IPS-NIHi7 (cell line): Measurements from ENCODE around the gene CSN3.
"Not testable (repeated sequence)": the region's sequence is repeated elsewhere in the genome, so short reads cannot be mapped to it uniquely, and the experiment has no call there.

Source experiments
- DNase-seq: peaks from one replicate; pipeline ENCODE4 v3.0.0; 2012; ENCODE audit warnings: mixed read lengths; ENCODE audit errors: extremely low spot score

Gene CSN3

DNA sequence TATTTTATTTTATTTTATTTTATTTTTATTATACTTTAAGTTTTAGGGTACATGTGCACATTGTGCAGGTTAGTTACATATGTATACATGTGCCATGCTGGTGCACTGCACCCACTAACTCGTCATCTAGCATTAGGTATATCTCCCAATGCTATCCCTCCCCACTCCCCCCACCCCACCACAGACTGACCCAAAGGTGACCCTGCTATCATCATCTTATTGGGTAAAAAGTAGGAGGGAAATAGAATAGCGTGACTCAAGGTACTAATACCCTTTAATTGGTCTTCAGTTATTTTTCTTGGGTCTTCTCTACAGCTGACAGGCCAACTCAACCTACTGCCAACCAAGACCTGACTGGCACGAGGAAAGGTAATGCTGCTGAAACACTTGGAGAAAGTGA, at the start of gene CSN3:
CSN3 (plus strand) TSS at position 301 of the 400 bp plus-strand sequence. CDS start 2,223 bp downstream, outside the sequence.
- DNase-seq: not testable (repeated sequence)

GRCh38 chr4:70192895-70193294, 49.5 kb upstream of the CSN3 start:
- DNase-seq: no peak

- no peak for DNase-seq
Measured at GRCh38 chr4:70195425-70195824, 47.0 kb upstream of the CSN3 start, which contains the start of gene ODAM. TSS of gene ODAM (plus strand) at chr4:70195725. CDS start at chr4:70196544, 819 bp downstream.

GRCh38 chr4:70196857-70197256, 45.5 kb upstream of the CSN3 start:
- DNase-seq: no peak

- DNase-seq: peak; percentile 14
Measured at GRCh38 chr4:70197842-70198241, 44.6 kb upstream of the CSN3 start.

- no peak for DNase-seq
Measured at GRCh38 chr4:70203601-70204000, 38.8 kb upstream of the CSN3 start.

- DNase-seq: not testable (repeated sequence)
Measured at GRCh38 chr4:70212752-70213151, 29.6 kb upstream of the CSN3 start.

DNA sequence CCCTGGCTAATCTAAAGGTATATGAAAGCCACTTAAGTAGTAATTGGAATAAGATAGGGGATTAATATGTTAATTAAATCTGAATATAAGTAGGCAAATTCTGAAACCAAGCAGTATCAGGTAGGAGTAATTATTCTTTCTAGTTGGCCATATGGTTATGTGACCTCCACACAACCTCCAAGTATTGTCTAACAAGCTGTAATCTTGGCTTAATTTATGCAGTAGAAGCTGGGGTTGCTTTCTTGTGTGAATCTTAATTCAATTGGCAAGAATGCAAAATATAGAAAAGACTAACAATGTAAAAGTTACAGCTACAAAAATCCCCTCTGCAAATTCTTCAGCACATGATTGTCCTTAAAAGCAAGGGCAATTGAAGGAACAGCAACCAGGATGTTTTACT, 26.3 kb upstream of the CSN3 start:
- DNase-seq: not testable (repeated sequence)

DNA sequence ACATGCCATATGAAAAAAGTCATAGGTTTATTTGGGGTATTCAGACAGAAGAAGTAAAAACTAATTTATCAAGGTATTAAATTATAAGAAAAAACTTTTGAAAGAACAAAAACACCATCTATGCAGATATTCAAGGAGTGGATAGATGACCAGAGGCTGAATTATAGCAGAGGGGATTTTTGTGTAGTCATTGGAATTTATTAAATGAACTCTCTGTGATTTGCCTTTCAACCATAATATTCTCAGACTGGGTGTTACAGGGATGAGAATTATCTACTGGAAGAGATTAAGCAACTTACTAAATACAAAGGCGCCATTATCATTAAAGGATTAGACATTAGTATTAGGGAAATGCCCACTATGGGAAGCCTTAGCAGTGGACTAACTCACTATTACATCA, 25.8 kb upstream of the CSN3 start:
- DNase-seq: not testable (repeated sequence)

DNA sequence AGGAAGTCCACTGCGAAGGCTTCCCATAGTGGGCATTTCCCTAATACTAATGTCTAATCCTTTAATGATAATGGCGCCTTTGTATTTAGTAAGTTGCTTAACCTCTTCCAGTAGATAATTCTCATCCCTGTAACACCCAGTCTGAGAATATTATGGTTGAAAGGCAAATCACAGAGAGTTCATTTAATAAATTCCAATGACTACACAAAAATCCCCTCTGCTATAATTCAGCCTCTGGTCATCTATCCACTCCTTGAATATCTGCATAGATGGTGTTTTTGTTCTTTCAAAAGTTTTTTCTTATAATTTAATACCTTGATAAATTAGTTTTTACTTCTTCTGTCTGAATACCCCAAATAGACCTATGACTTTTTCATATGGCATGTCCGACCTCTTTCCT, 21.0 kb upstream of the CSN3 start:
- DNase-seq: not testable (repeated sequence)

DNA sequence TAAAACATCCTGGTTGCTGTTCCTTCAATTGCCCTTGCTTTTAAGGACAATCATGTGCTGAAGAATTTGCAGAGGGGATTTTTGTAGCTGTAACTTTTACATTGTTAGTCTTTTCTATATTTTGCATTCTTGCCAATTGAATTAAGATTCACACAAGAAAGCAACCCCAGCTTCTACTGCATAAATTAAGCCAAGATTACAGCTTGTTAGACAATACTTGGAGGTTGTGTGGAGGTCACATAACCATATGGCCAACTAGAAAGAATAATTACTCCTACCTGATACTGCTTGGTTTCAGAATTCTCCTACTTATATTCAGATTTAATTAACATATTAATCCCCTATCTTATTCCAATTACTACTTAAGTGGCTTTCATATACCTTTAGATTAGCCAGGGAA, 20.6 kb upstream of the CSN3 start:
- not testable (repeated sequence) for DNase-seq

DNA sequence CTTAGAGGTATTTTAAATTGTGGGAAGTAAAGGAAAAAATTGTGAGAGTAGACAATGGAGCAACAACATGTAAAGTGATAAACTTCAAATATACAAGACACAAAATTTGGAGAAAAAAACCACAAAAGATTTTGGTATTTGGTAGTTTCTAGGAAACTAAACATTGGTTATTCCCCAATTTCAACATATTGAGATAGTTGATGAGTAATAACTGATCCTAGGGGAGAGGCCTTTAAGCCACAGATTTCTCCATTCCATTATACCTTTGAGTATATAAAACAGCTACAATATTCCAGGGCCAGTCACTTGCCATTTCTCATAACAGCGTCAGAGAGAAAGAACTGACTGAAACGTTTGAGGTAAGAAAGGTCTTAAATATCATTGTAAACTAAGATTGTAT, 16.6 kb upstream of the CSN3 start, which contains the start of gene FDCSP:
FDCSP (plus strand) TSS at position 301 of the 400 bp plus-strand sequence. CDS start 5,071 bp downstream, outside the sequence.
- no peak for DNase-seq

DNA sequence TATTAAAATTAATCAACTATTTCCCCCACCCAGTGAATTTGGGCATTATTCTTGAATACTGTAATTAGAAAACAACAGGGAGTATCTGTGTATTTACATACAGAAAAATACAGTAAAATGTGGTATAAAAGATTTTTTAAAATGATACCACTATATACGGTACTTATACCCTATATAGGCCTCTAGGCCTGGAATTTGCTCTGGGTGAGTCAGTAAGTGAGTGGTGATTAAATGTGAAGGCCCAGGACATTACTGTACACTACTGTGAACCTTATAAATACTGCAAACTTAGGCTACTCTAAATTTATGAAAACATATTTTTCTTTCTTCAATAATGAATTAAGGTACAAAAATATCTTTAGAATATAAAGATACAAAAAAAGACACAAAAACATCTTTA, 6.3 kb upstream of the CSN3 start:
- no peak for DNase-seq

- no peak for DNase-seq
Measured at GRCh38 chr4:70239131-70239883, 3.1 kb upstream of the CSN3 start.

DNA sequence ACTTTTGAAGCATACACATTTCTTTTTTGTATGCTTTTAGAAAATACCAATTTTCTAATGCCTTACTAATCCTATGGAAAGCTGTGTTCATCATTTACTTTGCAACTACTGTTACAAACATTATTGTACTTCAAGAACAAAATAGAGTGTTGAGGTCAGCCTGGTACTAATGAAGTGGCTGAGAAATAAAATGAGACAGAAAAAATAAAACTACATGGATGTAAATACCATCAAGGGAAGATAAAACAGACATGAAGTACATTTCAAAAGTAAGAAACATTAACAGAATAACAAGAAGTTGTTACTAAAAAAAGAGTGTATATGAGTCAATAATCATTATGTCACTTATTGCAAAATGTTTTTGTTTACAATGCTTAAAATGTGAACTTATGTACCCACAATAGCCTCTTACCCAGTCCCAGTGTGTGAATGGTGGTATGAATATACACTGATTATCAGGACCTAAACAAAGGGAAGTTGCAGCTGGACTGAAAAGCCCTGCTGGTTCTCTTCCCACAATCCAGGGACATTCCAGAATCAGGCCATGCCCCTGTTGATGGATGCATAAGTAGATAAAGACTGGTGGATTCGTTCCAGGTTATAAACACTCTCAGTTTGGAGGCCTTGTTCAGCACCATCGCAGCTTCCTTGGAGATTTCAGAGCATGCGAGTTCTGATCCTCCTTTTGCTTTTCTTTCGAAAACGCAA, 2.4 kb upstream of the CSN3 start:
- DNase-seq: peak; percentile 8

GRCh38 chr4:70243091-70243490, 694 bp downstream of the CSN3 start:
- no peak for DNase-seq

DNA sequence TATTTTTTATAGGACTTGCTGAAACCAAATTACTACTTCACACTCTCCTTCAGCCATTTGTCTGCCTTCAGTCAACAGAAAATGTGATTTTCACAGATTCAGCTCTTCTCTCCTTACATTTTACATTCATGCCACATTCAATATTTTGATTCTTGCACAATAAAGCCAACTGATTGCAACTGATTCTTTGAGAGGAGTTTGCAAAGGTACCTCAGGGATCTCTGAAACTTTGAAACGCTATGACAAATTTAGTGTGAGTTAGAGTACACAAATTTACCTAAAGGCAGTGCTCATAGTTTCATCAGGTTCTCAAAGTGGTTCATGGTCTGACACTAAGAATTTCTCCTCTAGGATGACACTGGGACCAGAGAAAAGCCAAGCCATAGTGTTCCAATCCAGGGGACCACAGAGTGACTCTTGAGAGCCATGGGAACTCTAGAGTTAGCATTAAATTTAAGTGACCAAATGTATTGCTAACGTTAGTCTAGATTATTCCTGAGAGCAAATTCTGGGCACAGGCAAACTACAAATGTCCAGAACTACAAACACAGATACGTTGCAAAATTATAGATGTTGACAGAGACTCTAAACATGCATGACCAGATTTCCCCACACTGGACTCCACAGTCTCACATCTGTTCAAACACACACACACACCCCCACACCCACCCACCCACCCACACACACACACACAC, 9.0 kb downstream of the CSN3 start:
- DNase-seq: no peak

- no peak for DNase-seq
Measured at GRCh38 chr4:70251945-70252277, 9.5 kb downstream of the CSN3 start.

DNA sequence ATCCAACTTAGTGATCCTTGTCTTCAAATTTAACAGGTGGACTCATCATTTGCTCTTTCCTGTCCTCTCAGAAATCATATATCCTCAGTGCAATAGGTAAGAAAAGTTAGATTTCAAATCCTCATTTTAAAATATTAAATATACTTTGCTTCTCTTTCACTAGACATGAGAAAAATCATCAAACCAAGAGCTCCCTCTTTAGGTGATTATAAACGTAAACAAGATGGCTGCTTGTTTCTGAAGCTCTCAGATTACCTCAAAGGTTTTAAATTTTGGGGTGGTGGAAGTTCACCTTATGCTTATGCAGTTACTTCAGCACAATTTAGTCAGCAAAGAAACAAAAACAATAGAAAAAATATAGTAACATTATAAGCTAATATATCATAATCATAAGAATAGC, 27.3 kb downstream of the CSN3 start:
- DNase-seq: peak; percentile 9

GRCh38 chr4:70277121-70277520, 34.7 kb downstream of the CSN3 start:
- no peak for DNase-seq

DNA sequence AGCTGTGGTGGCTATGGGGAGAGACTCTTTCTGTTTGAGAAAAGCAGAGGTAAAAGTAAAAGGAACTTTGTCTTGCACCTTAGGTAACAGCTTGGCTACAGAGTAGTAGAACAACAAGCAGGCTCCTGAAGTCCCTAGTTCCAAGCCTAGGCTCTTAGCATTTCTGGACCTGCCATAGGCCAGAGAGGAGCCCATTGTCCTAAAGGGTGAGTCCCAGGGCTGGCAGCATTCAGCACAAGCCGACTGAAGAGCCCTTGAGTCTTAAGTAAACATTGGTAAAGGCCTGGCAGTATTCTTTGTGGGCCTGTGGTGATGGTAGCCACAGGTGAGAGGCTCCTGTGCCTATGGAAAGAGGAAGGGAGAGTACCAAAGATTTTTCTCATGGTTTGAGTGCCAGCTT, 38.2 kb downstream of the CSN3 start:
- no peak for DNase-seq

DNA sequence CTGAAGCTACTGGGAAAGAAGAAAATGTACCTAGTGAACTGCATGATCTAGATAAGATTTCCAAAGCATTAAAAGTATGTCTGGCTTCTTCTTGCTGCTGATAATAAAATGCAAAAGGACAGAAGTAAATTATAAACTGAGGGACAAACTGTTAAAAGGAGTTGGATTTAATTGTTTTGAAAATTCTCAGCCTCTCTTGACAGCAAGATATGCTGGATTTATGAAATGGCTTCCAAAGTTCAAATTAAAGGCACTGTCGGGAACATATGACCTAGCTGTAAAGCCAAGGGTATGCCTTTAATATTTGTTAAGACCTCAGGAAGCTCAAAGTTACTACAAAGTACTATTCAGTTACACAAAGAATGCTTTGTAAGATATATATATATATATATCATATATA, 46.3 kb downstream of the CSN3 start:
- DNase-seq: no peak

DNA sequence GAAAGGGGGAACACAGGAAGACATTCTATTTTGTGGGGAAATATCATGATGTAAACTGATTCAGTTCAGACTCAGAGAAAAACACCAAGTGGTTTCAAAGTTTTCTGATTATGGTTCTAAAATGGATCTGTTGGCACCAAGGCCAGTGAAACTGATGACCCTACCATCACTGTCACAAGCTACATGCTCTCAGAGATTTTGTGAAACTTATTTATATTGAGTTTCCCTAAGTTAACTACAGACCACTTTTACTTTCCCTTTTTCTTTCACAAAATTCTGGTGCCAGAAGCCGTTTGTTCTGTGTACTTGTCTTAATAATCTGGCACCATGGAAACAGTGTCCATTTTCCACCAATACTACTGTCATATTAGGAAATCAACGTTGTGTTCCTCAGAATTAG, 48.9 kb downstream of the CSN3 start:
- DNase-seq: no peak
